ENCODE measurements around the gene SPDL1.

Gene SPDL1

DNA sequence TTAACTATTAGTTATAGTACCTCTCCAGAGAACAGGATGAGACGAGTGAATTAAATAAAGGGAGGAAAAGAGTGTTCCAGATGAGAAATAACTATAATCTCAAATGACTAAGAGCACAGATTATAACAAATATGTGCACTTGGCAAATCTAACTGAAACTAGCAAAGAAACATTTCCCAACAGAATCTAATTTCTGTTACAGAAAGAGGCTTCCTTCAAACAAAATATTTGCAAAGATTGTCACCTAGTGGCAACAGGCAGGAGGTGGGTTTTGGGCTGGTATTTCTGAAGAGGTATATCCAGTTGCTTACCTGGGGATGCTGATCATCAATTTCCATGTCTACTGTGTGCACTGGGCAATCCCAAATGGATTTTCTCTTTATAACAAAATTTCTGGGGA lies 5.6 kb upstream of the SPDL1 start:
- TF ChIP-seq, protein P1, sequence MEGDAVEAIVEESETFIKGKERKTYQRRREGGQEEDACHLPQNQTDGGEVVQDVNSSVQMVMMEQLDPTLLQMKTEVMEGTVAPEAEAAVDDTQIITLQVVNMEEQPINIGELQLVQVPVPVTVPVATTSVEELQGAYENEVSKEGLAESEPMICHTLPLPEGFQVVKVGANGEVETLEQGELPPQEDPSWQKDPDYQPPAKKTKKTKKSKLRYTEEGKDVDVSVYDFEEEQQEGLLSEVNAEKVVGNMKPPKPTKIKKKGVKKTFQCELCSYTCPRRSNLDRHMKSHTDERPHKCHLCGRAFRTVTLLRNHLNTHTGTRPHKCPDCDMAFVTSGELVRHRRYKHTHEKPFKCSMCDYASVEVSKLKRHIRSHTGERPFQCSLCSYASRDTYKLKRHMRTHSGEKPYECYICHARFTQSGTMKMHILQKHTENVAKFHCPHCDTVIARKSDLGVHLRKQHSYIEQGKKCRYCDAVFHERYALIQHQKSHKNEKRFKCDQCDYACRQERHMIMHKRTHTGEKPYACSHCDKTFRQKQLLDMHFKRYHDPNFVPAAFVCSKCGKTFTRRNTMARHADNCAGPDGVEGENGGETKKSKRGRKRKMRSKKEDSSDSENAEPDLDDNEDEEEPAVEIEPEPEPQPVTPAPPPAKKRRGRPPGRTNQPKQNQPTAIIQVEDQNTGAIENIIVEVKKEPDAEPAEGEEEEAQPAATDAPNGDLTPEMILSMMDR (IDR thresholded peaks at IDR 0.05; ENCODE audit: extremely low read depth, insufficient read depth, missing control alignments): peak; percentile 53
- in situ Hi-C loops (cut with MboI; ENCODE audit: low pct_unique_long_range_greater_than_20kb, low sequenced_read_pairs, unreplicated experiment): loop anchor here (25.0 kb wide), 1 partner anchor 591 kb away; no protein-coding TSS in a partner anchor
- no peak for DNase-seq (ENCODE audit: low spot score)

DNA sequence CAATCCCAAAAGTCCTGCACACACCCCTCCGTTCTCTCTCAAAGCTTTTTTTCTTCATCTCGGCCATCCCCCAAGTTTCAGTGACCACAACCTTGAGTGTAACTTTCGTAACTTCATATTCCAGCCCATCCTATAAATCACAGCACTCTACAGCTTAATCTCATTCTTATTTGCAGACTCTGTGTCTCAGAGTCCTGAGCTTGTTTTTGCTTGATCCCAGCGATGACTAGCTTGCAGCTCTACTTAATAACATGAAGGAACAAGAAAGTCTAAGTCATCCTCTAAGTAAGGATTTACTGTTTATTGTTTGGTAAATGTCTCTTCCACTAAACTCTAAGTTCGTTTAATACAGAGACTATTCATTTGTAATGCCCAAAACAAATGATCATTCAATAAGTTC lies 2.6 kb upstream of the SPDL1 start:
- TF ChIP-seq, protein P1 (IDR thresholded peaks at IDR 0.05; ENCODE audit: extremely low read depth, insufficient read depth, missing control alignments): no peak

DNA sequence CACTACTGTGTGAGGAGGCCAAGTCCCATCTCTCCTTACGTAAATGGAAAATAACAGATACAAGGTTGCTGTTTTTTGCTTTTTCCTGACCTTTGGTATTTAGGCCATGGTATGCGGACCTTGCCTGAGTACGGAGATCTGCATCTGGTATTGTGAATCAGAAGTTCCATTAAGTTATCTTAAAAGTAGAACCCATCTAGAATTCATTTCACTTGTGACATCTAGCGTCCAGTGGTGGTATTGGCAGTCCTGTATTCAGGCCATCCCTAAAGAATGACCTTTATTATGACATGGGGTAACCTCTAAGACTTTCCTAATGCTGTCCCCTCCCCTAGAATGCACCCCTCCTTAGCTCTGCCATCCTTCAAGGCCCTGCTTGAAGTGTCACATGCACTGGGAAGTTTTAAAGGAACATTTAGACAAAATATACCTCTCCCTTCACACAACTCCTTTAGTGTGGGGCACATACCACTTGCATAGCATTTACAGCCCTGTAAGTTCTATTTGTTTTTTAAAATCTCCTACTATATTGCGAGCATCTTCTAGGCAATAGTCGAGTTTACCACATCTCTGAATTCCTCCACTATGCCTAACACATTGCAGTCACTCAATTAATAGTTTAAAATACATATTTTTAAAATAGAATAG lies 1.9 kb upstream of the SPDL1 start:
- in situ Hi-C loops (cut with MboI; ENCODE audit: low pct_unique_long_range_greater_than_20kb, low sequenced_read_pairs, unreplicated experiment): loop anchor here (25.0 kb wide), 1 partner anchor 594 kb away; no protein-coding TSS in a partner anchor
- TF ChIP-seq, protein P1 (IDR thresholded peaks at IDR 0.05; ENCODE audit: extremely low read depth, insufficient read depth, missing control alignments): peak; percentile 72
- DNase-seq (ENCODE audit: low spot score): peak; percentile 29

More for the DNA sequence above, 2.6 kb upstream of the SPDL1 start:
- DNase-seq (ENCODE audit: low spot score): no peak
- in situ Hi-C loops (cut with MboI; ENCODE audit: low pct_unique_long_range_greater_than_20kb, low sequenced_read_pairs, unreplicated experiment): loop anchor here (25.0 kb wide), 1 partner anchor 594 kb away; no protein-coding TSS in a partner anchor

DNA sequence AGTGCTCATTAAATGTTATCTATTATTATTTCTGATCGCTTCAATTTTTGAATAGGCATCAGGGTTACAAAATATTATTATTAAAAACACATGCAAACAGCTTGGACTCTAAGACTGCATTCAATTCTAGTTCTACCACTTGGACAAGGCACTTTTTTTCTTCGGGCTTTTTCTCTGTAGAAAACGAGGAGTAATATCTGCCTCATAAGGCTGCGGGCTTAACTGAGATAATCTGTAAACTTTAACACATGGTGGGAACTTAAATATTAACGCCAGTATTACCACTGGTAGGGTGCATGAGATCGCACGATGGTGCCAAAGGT lies 511 bp upstream of the SPDL1 start:
- no peak for DNase-seq (ENCODE audit: low spot score)
- TF ChIP-seq, protein P1 (IDR thresholded peaks at IDR 0.05; ENCODE audit: extremely low read depth, insufficient read depth, missing control alignments): no peak
- in situ Hi-C loops (cut with MboI; ENCODE audit: low pct_unique_long_range_greater_than_20kb, low sequenced_read_pairs, unreplicated experiment): loop anchor here (25.0 kb wide), 1 partner anchor 596 kb away; no protein-coding TSS in a partner anchor

DNA sequence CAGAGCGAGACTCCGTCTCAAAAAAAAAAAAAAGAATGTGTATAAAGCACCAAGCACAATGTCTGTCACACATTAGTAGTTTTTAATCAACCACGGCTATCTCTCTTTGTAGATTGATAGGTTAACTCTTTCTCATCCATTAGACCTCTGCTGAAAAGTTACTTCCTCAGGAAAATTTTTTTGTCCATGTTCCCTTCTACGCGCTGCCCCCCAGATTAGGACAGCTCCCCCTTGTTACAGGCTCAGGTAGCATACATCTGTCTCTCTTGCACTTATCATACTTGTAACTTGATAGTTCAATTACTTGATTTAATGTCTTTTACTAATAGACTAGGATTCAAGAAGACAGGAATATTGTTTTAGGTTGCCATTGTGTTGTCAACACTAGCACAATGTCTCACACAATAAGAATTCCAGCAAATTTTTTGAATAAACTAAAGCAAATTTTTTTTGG lies 1.5 kb downstream of the SPDL1 start:
- DNase-seq (ENCODE audit: low spot score): no peak
- TF ChIP-seq, protein P1 (IDR thresholded peaks at IDR 0.05; ENCODE audit: extremely low read depth, insufficient read depth, missing control alignments): no peak
- in situ Hi-C loops (cut with MboI; ENCODE audit: low pct_unique_long_range_greater_than_20kb, low sequenced_read_pairs, unreplicated experiment): loop anchor here (25.0 kb wide), 1 partner anchor 598 kb away; no protein-coding TSS in a partner anchor

DNA sequence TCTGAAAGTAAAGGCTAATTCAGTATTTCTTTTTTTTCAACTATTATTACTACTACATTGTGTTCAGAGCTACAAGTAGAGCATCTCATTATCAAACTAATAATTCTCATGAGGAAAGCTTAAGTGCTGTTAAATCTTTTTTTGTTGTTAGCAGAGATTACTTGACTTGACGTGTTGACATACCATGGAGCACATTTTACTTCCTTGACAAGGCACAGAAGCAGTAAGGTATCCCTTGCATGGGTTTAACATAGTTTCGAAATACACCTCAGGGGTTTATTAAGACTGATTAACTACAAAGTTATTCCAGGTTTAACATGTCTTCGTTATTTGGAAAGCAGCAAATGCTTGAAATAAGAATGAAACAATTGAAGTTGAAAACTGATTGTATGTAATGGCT lies 7.0 kb downstream of the SPDL1 start:
- TF ChIP-seq, protein P1 (IDR thresholded peaks at IDR 0.05; ENCODE audit: extremely low read depth, insufficient read depth, missing control alignments): no peak
- in situ Hi-C loops (cut with MboI; ENCODE audit: low pct_unique_long_range_greater_than_20kb, low sequenced_read_pairs, unreplicated experiment): loop anchor here (25.0 kb wide), 1 partner anchor 603 kb away; no protein-coding TSS in a partner anchor
- DNase-seq (ENCODE audit: low spot score): no peak

Measured in GM13977 (cell line).